HepG2 (cell line): ENCODE measurements around the gene DNAJC2. TPM values are rescaled to one million over a fixed set of nuclear protein-coding genes. Genes with fewer than 3 reads are reported as not detected.

Experiments used
- ATAC-seq: fragments of 200-7000 bp; cut with Tn5 transposase; 3 replicates; pipeline ENCODE4 v1.9.1; 2020; ENCODE audit warnings: mild to moderate bottlenecking, moderate library complexity
- Bru-seq: library from RNA; stranded (reverse); fragments of 400-500 nt; gene quantifications from one replicate; lab custom pipeline; 2021; lab: Mats Ljungman, UMichigan
- BruChase-seq, 2 experiments: library from RNA; stranded (reverse); fragments of 400-500 nt; gene quantifications; one replicate each; lab custom pipeline; 2021; lab: Mats Ljungman, UMichigan
- BruUV-seq: library from RNA; stranded (reverse); fragments of 400-500 nt; replicated peaks from 2 replicates; lab custom pipeline; 2021; lab: Mats Ljungman, UMichigan
- CTCF ChIA-PET: fragments of 300-600 bp; formaldehyde crosslinking; extraction: SDS; loops from one replicate; lab custom pipeline; 2021; ENCODE audit warnings: low total read pairs, inconsistent platforms, low intra/inter-chr PET ratio; lab: Yijun Ruan, JAX
- POLR2A ChIA-PET: fragments of 350-600 bp; sonication (Branson Sonifier 250); formaldehyde crosslinking; loops from one replicate; lab custom pipeline; 2020; ENCODE audit warnings: antibody characterized with exemption, inconsistent platforms; lab: Yijun Ruan, JAX
- DNase-seq: peaks from one replicate; pipeline ENCODE4 v3.0.0-alpha.2; 2015; ENCODE audit warnings: low spot score
- FAIRE-seq: peaks from 3 replicates; lab custom pipeline; 2011; peaks lifted over from hg19 to GRCh38; lab: Jason Lieb, UNC
- H2AFZ ChIP-seq: one replicate; pipeline ENCODE4 v1.6.1; 2011; ENCODE audit warnings: low read length, inconsistent platforms
- H3K27ac ChIP-seq: fragments of 300-600 bp; 3 replicates; pipeline ENCODE4 v1.8.0; 2011; ENCODE audit warnings: mixed run types, mild to moderate bottlenecking, mixed read lengths, low read length, inconsistent platforms; ENCODE audit not compliant: insufficient read depth; ENCODE audit errors: extremely low read length
- H3K27me3 ChIP-seq, 2 experiments: fragments of 200-600 bp in 1 of 2; 2 replicates in 1 of 2; 3 replicates in 1 of 2; pipeline versions ENCODE4 v1.6.0 to v1.8.0; 2011; ENCODE audit warnings: low read length in 2 of 2, mild to moderate bottlenecking in 2 of 2, moderate library complexity in 2 of 2, inconsistent platforms in 1 of 2; ENCODE audit not compliant: insufficient read depth in 2 of 2, control insufficient read depth in 1 of 2
- H3K36me3 ChIP-seq, 2 experiments: fragments of 200-600 bp in 1 of 2; replicated peaks in 1 of 2; 2 replicates in 1 of 2; 3 replicates in 1 of 2; pipeline versions ENCODE4 v1.5.1 to v1.8.0; 2011; ENCODE audit warnings: low read length in 2 of 2, inconsistent platforms in 1 of 2; ENCODE audit not compliant: insufficient read depth in 2 of 2, control insufficient read depth in 1 of 2
- H3K4me1 ChIP-seq: 2 replicates; pipeline ENCODE4 v1.5.1; 2012; ENCODE audit warnings: low read length, inconsistent platforms; ENCODE audit not compliant: insufficient read depth
- H3K4me2 ChIP-seq: 2 replicates; pipeline ENCODE4 v1.6.0; 2011; ENCODE audit warnings: low read depth, low read length, inconsistent platforms
- H3K4me3 ChIP-seq, 3 experiments: fragments of 200-600 bp in 1 of 3; sonication (generic), shearing (Covaris generic) in 1 of 3; replicated peaks in 1 of 3; 2 replicates each; pipeline ENCODE4 v1.5.1; 2011 to 2016; ENCODE audit warnings: low read length in 3 of 3, inconsistent platforms in 2 of 3, low read depth in 2 of 3, mild to moderate bottlenecking in 2 of 3, control low read depth in 1 of 3, mixed read lengths in 1 of 3; ENCODE audit not compliant: insufficient read depth in 1 of 3
- H3K79me2 ChIP-seq: one replicate; pipeline ENCODE4 v1.6.1; 2011; ENCODE audit warnings: low read length, inconsistent platforms; ENCODE audit not compliant: insufficient read depth
- H3K9ac ChIP-seq: 2 replicates; pipeline ENCODE4 v1.6.0; 2011; ENCODE audit warnings: mild to moderate bottlenecking, low read depth, low read length, inconsistent platforms; ENCODE audit not compliant: insufficient read depth
- H3K9me3 ChIP-seq: 2 replicates; pipeline ENCODE4 v1.5.1; 2012; ENCODE audit warnings: mild to moderate bottlenecking, low read length
- H4K20me1 ChIP-seq: 2 replicates; pipeline ENCODE4 v1.6.0; 2011; ENCODE audit warnings: inconsistent platforms, mild to moderate bottlenecking, low read length, moderate library complexity; ENCODE audit not compliant: insufficient read depth
- CBX1 ChIP-seq: IDR thresholded peaks from one replicate; pipeline ENCODE4 v1.6.1; 2016; ENCODE audit warnings: antibody characterized with exemption, low read depth
- CENPBD1 ChIP-seq: sonication (generic); formaldehyde crosslinking; IDR thresholded peaks from 2 replicates; pipeline ENCODE4 v1.8.0; 2022; ENCODE audit warnings: missing genetic modification reagents, low read depth, mild to moderate bottlenecking, borderline replicate concordance
- ETV5 ChIP-seq: IDR thresholded peaks from 2 replicates; pipeline ENCODE4 v1.6.1; 2018; ENCODE audit warnings: missing biosample characterization, missing genetic modification reagents, inconsistent platforms, borderline replicate concordance
- FOXC1 ChIP-seq: sonication (generic); formaldehyde crosslinking; IDR thresholded peaks from 2 replicates; pipeline ENCODE4 v1.8.0; 2022; ENCODE audit warnings: mild to moderate bottlenecking, missing genetic modification reagents, borderline replicate concordance
- FOXO4 ChIP-seq: sonication (generic); formaldehyde crosslinking; conservative IDR thresholded peaks from 2 replicates; pipeline ENCODE4 v1.8.1; 2023; ENCODE audit warnings: missing genetic modification reagents
- GPN1 ChIP-seq: sonication (generic); formaldehyde crosslinking; IDR thresholded peaks from 2 replicates; pipeline ENCODE4 v1.5.1; 2020; ENCODE audit warnings: missing genetic modification reagents, borderline replicate concordance
- HNF1B ChIP-seq: sonication (generic); formaldehyde crosslinking; IDR thresholded peaks from 2 replicates; pipeline ENCODE4 v1.5.1; 2020; ENCODE audit warnings: mild to moderate bottlenecking, moderate library complexity, missing genetic modification reagents
- MZF1 ChIP-seq: sonication (generic); formaldehyde crosslinking; IDR thresholded peaks from 2 replicates; pipeline ENCODE4 v1.8.1; 2023; ENCODE audit warnings: mild to moderate bottlenecking, missing genetic modification reagents, borderline replicate concordance
- NFYB ChIP-seq: sonication (generic); formaldehyde crosslinking; IDR thresholded peaks from 2 replicates; pipeline ENCODE4 v1.4.0; 2020; ENCODE audit warnings: missing genetic modification reagents
- ZNF20 ChIP-seq: sonication (generic); formaldehyde crosslinking; IDR thresholded peaks from 2 replicates; pipeline ENCODE4 v1.4.0; 2020; ENCODE audit warnings: mild to moderate bottlenecking, moderate library complexity, missing genetic modification reagents
- ZNF337 ChIP-seq: sonication (generic); formaldehyde crosslinking; IDR thresholded peaks from 2 replicates; pipeline ENCODE4 v1.5.1; 2020; ENCODE audit warnings: missing genetic modification reagents, low read depth, mild to moderate bottlenecking, borderline replicate concordance
- ZNF564 ChIP-seq: sonication (generic); formaldehyde crosslinking; IDR thresholded peaks from 2 replicates; pipeline ENCODE4 v1.8.1; 2023; ENCODE audit warnings: mild to moderate bottlenecking, missing genetic modification reagents
- ZNF792 ChIP-seq: IDR thresholded peaks from 2 replicates; pipeline ENCODE4 v1.6.1; 2016
- WGBS: methylation state at CpG from one replicate; pipeline ENCODE4 v1.1.6; 2017; ENCODE audit warnings: low lambda C conversion rate; 5-methylcytosine and 5-hydroxymethylcytosine counted together
- in situ Hi-C: cut with HindIII; loops from 2 replicates; pipeline ENCODE4 v1.10.0; 2017; ENCODE audit warnings: low pct_unique_long_range_greater_than_20kb; ENCODE audit not compliant: extremely low pct_ligation_motif_present
- intact Hi-C: fragments of 100-400 bp; cut with micrococcal nuclease; formaldehyde crosslinking; loops from one replicate; pipeline ENCODE4 v1.10.0; 2022; ENCODE audit not compliant: unreplicated experiment
- long read RNA-seq, 2 experiments: library from RNA in 1 of 2; library from polyadenylated mRNA in 1 of 2; stranded (forward) in 1 of 2; unstranded in 1 of 2; transcript quantifications; one replicate each; pipeline ENCODE4 v2.0.0, GENCODE V29; 2019 to 2022
- polyA minus RNA-seq, 3 experiments: library from RNA; depleted of rRNA, polyadenylated mRNA; stranded (reverse); fragments of >200 nt; gene quantifications; 2 replicates each; pipeline ENCODE4 v1.2.3, GENCODE V29; 2011; ENCODE audit warnings: low replicate concordance in 1 of 3
- polyA plus RNA-seq, 8 experiments: library from polyadenylated mRNA; depleted of rRNA in 3 of 8; stranded (reverse) in 7 of 8; unstranded in 1 of 8; fragments of >200 nt; fragmentation: Illumina TruSeq in 4 of 8; extraction: Trizol in 4 of 8; gene quantifications; 2 replicates each; pipeline versions ENCODE4 v1.2.1 to v1.2.3, GENCODE V29; 2011 to 2016; ENCODE audit warnings: low read depth in 4 of 8, missing spikeins in 1 of 8, mixed read lengths in 1 of 8; ENCODE audit not compliant: insufficient read depth in 1 of 8
- total RNA-seq, 5 experiments: library from RNA; depleted of rRNA; stranded (reverse); fragments of >200 nt; fragmentation: Illumina TruSeq; extraction: Trizol; gene quantifications; 2 replicates each; pipeline ENCODE4 v1.2.3, GENCODE V29; 2016; ENCODE audit warnings: low read depth in 1 of 5

Gene DNAJC2
- total RNA-seq (2016; rRNA removed; fragmentation: Illumina TruSeq; extraction: Trizol): 42.0 and 53.6 TPM in 2 replicates
- total RNA-seq (2016; cell fraction: cytosol; rRNA removed; fragmentation: Illumina TruSeq; extraction: Trizol; ENCODE audit: low read depth): 14.7 and 15.7 TPM in 2 replicates
- 39.8 and 50.1 TPM in 2 replicates for total RNA-seq (2016; cell fraction: insoluble cytoplasmic fraction; rRNA removed; fragmentation: Illumina TruSeq; extraction: Trizol)
- total RNA-seq (2016; cell fraction: membrane; rRNA removed; fragmentation: Illumina TruSeq; extraction: Trizol): 18.1 and 18.7 TPM in 2 replicates
- total RNA-seq (2016; cell fraction: nucleus; rRNA removed; fragmentation: Illumina TruSeq; extraction: Trizol): 41.0 and 44.1 TPM in 2 replicates
- 14.7 and 19.6 TPM in 2 replicates for polyA plus RNA-seq (2011; rRNA removed)
- 6.1 and 6.3 TPM in 2 replicates for polyA plus RNA-seq (2011; cell fraction: cytosol; rRNA removed)
- polyA plus RNA-seq (2011; cell fraction: nucleus; rRNA removed): 35.1 and 47.5 TPM in 2 replicates
- polyA plus RNA-seq (2012): 19.1 and 25.9 TPM in 2 replicates
- 9.5 and 9.9 TPM in 2 replicates for polyA plus RNA-seq (2016; cell fraction: cytosol; fragmentation: Illumina TruSeq; extraction: Trizol; ENCODE audit: low read depth)
- polyA plus RNA-seq (2016; cell fraction: insoluble cytoplasmic fraction; fragmentation: Illumina TruSeq; extraction: Trizol; ENCODE audit: low read depth): 69.1 and 73.1 TPM in 2 replicates
- 13.0 and 14.9 TPM in 2 replicates for polyA plus RNA-seq (2016; cell fraction: membrane; fragmentation: Illumina TruSeq; extraction: Trizol; ENCODE audit: low read depth)
- 104 and 106 TPM in 2 replicates for polyA plus RNA-seq (2016; cell fraction: nucleus; fragmentation: Illumina TruSeq; extraction: Trizol; ENCODE audit: insufficient read depth, low read depth)
- 5.8 and 6.9 TPM in 2 replicates for polyA minus RNA-seq (2011; rRNA and poly(A)+ RNA removed; ENCODE audit: low replicate concordance)
- polyA minus RNA-seq (2011; cell fraction: cytosol; rRNA and poly(A)+ RNA removed): 3.5 and 4.3 TPM in 2 replicates
- polyA minus RNA-seq (2011; cell fraction: nucleus; rRNA and poly(A)+ RNA removed): 37.7 and 43.9 TPM in 2 replicates
- percentile 84 among the genes with signal in this experiment for Bru-seq, nascent RNA
- percentile 89 among the genes with signal in this experiment for BruChase-seq, experiment 1, labeled RNA remaining after a 6-hour chase
- percentile 81 among the genes with signal in this experiment for BruChase-seq, experiment 2, labeled RNA remaining after a 2-hour chase
- long read RNA-seq, experiment 1, transcript DNAJC2-203 (17 exons, 2,167 nt): major isoform, 9 of 41 reads
- long read RNA-seq, experiment 1, partial matches to known transcripts: 28 of 41 reads
- long read RNA-seq, experiment 1, other reads (novel, unspliced or antisense): 3 of 41 reads
- long read RNA-seq, experiment 2, transcript DNAJC2-203 (17 exons, 2,167 nt): major isoform, 12 of 48 reads
- long read RNA-seq, experiment 2, partial matches to known transcripts: 24 of 48 reads
- long read RNA-seq, experiment 2, other reads (novel, unspliced or antisense): 12 of 48 reads

- no TSS peak for BruUV-seq
- Histone ChIP-seq H3K27ac (peak within 1 kb of the TSS; percentile 82), H3K4me2 (peak within 1 kb of the TSS; percentile 85), H3K9me3 (no peaks in the 10 kb centered on the region), H3K27me3 (no peaks in the 10 kb centered on the region; a peak in 1 of 5 replicates), H3K79me2 (peaks cover 67% of the 10 kb centered on the region), H3K4me1 (peaks cover 48% of the 10 kb centered on the region), H4K20me1 (peaks cover 7% of the 10 kb centered on the region; the same call in 1 of the 2 replicates), H3K36me3 (peaks cover 2 to 22% of the 10 kb centered on the region in 2 experiments; a peak in 4 of 5 replicates), H3K9ac (peak within 1 kb of the TSS; percentile 92), H3K4me3 (peak within 1 kb of the TSS; percentile 75 to 92 (median 86)), H2AFZ (peak within 1 kb of the TSS; percentile 100)
- ChIA-PET CTCF (no interaction called here), POLR2A (interaction anchor here (1.5 kb wide), 1 partner anchor 61 kb away, joined by 6 read pairs; no protein-coding TSS in a partner anchor)
- DNase-seq (peak; percentile 87), FAIRE-seq (peak; percentile 72), ATAC-seq (peak; percentile 92)
- 9% methylated on average over 23 of the region's 43 CpGs for WGBS
- intact Hi-C loops: loop anchor here (2.0 to 5.0 kb wide), 3 partner anchors 43 to 62 kb away; partner anchors contain the start of gene PMPCB
- in situ Hi-C loops: loop anchor here (10.0 kb wide), 1 partner anchor 60 kb away; no protein-coding TSS in a partner anchor
- TF ChIP-seq GPN1 (CRISPR knock-in tag) (no peak), ZNF564 (CRISPR knock-in tag) (peak; percentile 70), ZNF20 (CRISPR knock-in tag) (no peak), MZF1 (CRISPR knock-in tag) (no peak), HNF1B (CRISPR knock-in tag) (peak; percentile 55; the same call in 1 of the 2 replicates), FOXO4 (CRISPR knock-in tag) (peak; percentile 90; the same call in 1 of the 2 replicates), ZNF792 (CRISPR knock-in tag) (peak; percentile 89), CBX1 (peak; percentile 92), FOXC1 (CRISPR knock-in tag) (peak; percentile 88; the same call in 1 of the 2 replicates), CENPBD1 (CRISPR knock-in tag) (no peak), ETV5 (CRISPR knock-in tag) (peak; percentile 85), NFYB (CRISPR knock-in tag) (peak; percentile 16; the same call in 1 of the 2 replicates), ZNF337 (no peak)
These were observed at the start of gene DNAJC2 for GRCh38 chr7:103344453-103345149. Gene DNAJC2, minus strand, starts transcription at chr7:103344767. Its CDS starts 145 bp downstream, at chr7:103344622.
